WI38 (cell line): Measurements from ENCODE around the gene CAPN7.

Experiments
- H3K4me3 ChIP-seq: 2 replicates; pipeline ENCODE4 v1.5.1; 2011; ENCODE audit warnings: low read depth, mild to moderate bottlenecking, control low read depth, low read length
- TF ChIP-seq, protein P1 (sequence below): IDR thresholded peaks from 2 replicates; pipeline ENCODE4 v1.5.1; 2012; ENCODE audit warnings: low read depth, mild to moderate bottlenecking, control low read depth, low read length

Gene CAPN7

DNA sequence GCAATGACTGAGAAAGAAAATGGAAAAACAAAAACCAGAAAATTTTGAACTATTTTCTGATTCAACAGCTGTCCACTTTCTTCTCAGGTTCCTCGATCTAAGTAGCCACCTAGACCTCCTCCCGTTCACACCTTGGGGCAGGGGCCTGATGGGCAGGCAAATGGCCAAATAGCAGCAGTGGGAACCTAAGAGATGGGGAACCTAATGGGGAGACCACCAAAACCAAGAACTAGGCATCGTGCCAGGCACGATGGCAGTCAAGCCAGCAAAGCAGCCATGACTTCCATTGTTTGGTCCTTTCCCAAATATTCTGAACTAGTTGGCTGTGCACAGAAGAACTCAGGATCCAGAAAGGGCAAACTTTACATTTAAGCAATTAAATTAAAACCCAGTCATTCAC is 57.1 kb downstream of the CAPN7 start:
- H3K4me3 ChIP-seq, result no peak overlapping the region
- TF ChIP-seq, protein P1, sequence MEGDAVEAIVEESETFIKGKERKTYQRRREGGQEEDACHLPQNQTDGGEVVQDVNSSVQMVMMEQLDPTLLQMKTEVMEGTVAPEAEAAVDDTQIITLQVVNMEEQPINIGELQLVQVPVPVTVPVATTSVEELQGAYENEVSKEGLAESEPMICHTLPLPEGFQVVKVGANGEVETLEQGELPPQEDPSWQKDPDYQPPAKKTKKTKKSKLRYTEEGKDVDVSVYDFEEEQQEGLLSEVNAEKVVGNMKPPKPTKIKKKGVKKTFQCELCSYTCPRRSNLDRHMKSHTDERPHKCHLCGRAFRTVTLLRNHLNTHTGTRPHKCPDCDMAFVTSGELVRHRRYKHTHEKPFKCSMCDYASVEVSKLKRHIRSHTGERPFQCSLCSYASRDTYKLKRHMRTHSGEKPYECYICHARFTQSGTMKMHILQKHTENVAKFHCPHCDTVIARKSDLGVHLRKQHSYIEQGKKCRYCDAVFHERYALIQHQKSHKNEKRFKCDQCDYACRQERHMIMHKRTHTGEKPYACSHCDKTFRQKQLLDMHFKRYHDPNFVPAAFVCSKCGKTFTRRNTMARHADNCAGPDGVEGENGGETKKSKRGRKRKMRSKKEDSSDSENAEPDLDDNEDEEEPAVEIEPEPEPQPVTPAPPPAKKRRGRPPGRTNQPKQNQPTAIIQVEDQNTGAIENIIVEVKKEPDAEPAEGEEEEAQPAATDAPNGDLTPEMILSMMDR, result no peak

- H3K4me3 ChIP-seq, result no peak overlapping the region
- TF ChIP-seq, protein P1, result no peak
Measured at GRCh38 chr3:15263926-15264325, 57.9 kb downstream of the CAPN7 start.

- TF ChIP-seq, protein P1, result no peak
- no peak overlapping the region for H3K4me3 ChIP-seq
Measured at GRCh38 chr3:15264486-15264885, 58.4 kb downstream of the CAPN7 start.

DNA sequence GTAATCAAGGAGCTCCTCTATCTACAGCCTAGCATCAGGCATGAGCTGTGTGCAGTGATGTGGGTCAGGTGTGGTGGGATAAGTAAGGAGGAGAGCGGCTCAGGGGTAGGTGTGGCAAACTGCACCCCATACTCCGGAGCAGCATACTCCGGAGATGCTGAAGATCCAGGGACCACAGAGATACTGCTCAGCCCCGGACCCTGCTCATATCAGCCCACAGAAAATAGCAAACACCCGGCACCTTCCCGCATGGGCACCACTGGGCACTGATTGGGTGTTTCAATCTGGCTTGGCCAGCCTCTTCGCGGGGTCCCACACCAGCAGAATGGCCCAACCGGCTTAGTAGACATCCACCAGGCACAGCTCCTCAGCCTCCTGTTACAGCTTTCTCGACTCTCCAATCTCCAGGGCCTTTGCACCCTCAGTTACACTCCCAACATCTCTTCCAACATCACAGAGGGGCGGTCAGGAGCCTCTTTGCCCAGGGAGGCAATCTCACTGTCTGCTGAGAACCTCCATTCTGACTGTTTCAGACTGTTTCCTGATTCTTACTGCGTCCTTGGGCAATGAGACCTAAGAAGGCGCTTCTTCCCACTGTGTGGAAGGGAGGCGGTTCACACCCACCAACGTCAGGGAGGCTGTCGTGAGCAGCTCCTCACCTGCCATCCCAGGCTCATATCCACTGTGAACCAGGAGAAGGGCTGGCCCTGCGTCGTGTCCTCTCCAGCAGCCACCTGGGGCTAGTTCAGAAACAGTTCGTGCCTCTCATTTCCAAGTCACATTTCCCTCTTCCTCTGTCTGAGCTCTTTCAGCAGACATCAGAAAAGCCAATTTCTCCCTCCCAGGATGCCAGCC is 59.8 kb downstream of the CAPN7 start:
- TF ChIP-seq, protein P1, result no peak
- no peak overlapping the region for H3K4me3 ChIP-seq

GRCh38 chr3:15266510-15267376 is 60.7 kb downstream of the CAPN7 start:
- H3K4me3 ChIP-seq, result no peak overlapping the region
- TF ChIP-seq, protein P1, result no peak

DNA sequence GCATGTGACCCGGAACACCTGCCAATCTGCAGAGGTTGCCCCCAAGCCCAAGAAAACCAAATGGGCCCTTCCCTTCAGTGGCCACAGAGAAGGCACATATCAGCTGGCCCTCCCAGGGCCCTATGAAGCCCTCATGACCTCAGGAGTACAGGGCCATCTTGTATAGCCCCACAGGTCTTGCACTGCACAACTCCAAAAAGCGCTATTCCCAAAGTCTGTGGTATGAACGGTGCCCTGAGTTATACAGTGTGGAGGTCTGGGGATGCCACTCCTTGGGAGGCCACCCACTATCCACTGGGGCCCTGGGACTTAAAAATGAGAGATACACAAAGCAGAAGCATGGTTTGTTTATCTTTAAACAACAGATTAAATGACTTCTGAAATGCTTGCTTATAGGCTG is 61.5 kb downstream of the CAPN7 start:
- H3K4me3 ChIP-seq, result no peak overlapping the region

More for the DNA sequence above, 61.5 kb downstream of the CAPN7 start:
- TF ChIP-seq, protein P1, result no peak
